GM18868 (cell line): Measurements from ENCODE around the gene GHDC.

Experiments
- ATAC-seq: cut with Tn5 transposase; IDR thresholded peaks from one replicate; pipeline ENCODE4 v1.9.1; 2021; ENCODE audit warnings: mild to moderate bottlenecking, moderate library complexity; ENCODE audit not compliant: unreplicated experiment

The GHDC gene

DNA sequence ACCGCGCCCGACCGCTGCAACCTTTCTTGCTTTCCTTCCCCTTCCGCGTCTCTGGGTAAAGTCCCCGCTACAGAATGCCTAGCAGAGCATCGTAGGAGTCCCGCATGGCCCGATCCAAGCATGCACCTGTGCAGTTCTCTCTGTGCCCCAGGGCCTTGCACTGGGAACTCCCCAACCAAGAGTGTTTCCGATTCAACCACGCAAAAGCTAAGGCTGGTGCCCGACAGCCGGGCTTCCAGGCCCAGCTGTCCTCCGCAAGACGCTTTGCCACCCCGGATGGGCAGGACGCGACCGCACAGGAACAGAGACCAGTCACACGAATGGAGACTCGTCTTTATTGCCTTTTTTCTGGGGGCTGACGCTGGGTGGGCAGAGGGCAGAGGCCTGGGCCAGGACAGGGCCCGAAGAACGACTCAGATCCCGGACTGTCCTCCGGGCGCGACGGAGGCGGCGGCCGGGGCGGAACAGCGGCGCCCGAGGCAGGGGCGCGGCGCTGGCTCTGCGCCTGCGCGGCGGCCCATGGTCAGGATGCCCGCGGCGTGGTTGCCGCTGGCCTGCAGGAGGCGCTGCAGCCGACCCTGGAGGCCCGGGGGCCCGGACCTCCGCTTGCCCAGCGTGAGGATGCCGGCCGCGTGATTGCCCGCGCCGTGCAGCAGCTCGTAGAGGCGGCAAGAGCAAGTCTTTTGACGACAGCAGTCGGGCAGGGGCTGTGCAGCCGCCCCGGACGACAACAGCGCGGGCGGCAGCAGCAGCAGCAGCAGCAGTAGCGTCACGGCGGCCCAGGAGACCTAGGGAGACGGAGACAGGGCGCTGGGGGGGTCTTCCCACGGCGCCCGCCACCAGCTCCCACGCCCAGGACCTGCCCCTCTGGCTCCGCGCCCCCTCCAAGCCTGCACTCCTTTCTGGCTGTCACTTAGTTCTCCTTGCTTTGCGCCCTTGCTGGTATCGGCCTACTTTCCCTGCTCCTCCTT, 10.3 kb downstream of the GHDC start:
- ATAC-seq = peak; percentile 67

DNA sequence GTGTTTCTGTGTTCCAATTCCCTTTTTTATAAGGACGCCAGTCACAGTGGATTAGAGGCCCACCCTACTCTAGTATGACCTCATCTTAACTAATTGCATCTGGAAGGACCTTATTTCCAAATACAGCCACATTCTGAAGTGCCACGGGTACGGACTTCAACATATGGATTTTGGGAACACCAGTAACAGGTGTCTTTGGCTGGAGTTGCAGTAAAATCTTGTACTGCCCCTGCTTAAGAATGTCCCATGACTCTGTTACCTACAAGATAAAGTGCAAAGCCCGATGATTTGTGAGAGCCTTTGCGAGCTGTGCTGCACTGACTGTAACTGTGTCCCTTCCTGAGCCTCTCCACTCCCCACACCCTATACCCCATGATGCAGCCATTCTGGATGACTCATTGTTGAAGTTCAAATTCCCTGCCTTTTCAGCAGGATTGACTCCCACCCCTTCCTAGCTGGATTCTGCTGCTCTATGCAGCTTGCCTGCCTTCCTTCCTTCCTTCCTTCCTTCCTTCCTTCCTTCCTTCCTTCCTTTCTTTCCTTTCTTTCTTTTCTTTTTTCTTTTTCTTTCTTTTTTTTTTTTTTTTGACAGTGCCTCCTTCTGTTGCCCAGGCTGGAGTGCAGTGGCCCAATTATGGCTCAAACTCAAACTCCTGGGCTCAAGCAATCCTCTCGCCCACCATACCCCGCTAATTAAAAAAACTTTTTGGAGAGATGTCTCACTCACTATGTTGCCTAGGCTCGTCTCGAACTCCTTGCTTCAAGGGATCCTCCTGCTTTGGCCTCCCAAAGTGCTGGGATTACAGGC, 11.2 kb downstream of the GHDC start:
- no peak for ATAC-seq

DNA sequence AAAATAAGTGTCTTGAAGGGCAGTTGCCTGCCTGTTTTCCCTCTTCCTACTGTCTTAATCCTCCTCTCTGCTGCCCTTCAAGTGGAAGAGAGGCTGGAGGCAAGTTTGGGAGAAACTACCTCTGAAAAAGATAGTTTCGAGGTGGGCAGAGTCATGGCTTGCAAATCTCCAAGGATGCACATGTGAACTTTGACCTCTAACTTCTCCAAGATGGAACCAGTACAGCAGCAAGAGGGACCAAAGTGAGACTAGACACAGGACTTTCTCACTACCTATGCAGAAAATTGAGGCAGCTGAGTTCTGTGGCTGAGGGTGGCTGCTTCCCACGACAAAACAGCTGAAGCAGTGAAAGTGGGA, 12.5 kb downstream of the GHDC start:
- no peak for ATAC-seq

DNA sequence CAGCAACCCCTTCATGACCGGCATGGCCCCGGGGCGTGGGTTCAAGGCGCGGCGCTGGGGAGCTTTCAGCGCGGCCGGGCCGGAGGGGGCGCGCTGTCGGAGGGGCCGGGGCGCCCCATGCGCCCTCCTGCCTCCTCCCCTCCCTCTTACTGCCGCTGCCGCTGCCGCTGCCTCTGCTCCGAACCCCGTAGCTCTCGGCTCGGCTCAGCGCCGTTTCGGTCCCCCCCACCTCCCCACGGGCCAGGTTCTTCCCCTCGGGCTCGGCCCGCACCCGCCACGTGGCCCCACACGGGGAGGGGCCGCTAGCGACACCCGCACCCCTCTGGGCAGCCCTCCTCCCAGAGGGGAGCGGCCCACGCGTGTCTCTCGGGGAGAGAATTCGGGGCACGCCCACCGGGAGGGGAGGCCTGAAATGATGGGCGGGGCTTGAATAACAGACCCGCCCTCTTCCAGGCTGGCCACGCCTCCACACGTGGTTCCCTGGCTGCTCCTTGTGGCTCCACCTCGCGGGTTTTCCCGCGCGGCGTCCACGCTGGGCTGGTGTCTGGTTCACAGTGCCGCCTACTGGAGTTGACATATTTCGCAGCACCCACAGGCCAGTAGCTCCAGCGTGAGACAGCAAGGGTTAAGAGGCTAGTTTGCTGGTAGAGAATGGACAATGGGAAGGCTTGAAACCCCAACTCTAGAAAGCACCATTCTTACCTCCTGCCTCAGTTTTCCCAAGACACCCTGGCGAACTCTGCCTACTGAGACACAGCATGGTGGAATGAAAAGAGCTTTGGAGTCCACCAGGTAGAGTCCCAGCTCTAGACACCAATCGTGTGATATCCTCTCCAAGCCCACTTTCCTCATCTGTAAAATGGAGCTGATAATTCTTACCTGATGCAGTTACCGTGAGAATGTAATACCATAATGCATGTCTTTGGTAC, 13.1 kb downstream of the GHDC start, which contains the start of gene KCNH4:
KCNH4 (minus strand) TSS at position 221 of the 929 bp plus-strand sequence; CDS start at position 24, 197 bp downstream.
- peak; percentile 45 for ATAC-seq

DNA sequence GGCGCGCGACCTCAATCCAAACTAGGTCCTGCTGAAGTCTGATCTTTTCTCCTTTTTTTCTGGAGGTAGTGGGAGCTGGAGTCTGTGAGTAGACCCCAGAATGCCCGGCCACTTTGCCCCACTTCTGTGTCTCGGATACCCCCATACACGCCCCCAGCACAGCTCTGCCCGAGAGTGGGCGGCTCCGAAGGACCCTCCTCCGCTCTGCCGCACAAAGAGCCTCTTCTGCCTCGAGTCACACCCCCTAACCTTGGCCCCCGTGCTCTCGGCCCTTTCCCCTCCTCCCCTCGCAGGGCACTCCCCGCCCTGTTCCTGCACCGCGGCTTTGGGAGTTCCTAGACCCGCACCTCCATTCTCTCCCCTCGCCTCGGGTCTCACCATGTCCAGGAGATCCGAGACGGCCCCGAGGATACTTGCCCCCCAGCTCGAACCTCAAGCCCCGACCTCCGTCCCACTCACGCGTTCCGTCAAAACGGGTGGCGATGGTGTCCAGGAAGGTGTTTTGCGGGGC, 13.8 kb downstream of the GHDC start:
- ATAC-seq = no peak

- ATAC-seq = no peak
Measured at GRCh38 chr17:42179911-42180410, 14.3 kb downstream of the GHDC start.

- ATAC-seq = no peak
Measured at GRCh38 chr17:42179335-42179734, 15.0 kb downstream of the GHDC start.

- no peak for ATAC-seq
Measured at GRCh38 chr17:42178817-42179216, 15.5 kb downstream of the GHDC start.

GRCh38 chr17:42177684-42178083, 16.6 kb downstream of the GHDC start:
- ATAC-seq = no peak

- ATAC-seq = no peak
Measured at GRCh38 chr17:42174126-42174783, 20.0 kb downstream of the GHDC start.

DNA sequence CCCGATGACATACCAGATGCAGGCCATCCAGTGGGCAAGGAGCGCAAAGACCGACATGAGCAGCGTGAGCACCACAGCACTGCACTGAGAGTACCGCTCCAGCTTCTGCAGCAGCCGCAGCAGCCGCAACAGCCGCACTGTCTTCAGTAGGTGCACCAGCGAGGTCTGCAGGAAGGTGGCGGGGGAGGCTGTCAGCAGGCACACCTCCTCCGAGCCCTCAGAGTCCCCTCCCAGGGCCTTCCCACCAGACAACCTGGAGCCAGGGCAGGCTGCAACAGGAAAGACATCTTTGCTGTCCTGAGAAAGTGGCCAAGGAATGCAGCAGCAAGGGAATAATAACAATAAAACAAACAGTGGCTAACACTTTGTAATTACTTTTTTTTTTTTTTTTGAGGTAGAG, 22.5 kb downstream of the GHDC start:
- no peak for ATAC-seq

- no peak for ATAC-seq
Measured at GRCh38 chr17:42169351-42169750, 24.9 kb downstream of the GHDC start.

DNA sequence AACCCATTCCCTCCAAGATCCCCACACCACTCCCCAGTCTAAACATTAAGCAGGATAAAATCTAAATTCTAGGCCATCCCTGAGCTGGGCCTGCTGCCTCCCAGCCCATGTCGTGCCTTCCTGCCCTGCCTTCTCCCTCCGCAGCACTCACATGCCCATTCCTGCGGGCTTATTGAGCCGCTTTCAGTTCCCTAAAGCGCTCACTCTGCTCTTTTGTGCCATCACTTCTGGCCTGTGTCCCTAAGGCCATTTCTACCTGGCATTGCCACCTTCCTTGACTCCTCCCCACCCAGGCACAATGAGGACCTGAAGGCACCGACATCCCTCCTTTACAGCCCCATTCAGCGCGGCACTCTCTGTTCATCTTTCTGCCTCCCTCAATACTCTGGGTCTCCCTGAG, 26.5 kb downstream of the GHDC start:
- no peak for ATAC-seq

DNA sequence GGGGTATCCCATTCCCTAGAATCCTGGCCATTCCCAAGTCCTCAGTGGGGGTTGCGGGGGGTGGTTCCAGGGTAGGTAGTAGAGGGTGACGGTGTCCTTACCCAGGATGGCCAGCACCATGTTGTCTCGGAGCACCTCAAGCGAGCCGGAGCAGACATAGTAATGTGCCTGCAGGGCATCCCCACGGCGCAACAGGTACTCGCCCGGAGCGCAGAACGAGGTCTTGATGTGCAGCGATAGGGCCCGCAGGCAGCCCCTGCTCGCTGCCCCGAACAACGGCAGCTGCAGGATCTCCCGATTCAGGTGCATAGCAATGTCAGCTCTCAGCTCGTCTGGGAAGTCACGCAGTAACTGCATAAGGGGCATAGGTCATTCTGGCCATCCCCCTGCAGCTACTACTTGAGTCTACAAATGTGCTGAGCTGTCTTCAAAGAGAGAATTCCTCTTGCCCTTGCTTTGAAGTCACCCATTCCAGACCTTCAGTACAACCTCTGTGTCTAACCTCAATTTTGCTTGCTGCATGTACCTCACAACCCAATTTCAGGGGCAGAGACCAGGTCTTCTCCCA, 28.0 kb downstream of the GHDC start:
- no peak for ATAC-seq

DNA sequence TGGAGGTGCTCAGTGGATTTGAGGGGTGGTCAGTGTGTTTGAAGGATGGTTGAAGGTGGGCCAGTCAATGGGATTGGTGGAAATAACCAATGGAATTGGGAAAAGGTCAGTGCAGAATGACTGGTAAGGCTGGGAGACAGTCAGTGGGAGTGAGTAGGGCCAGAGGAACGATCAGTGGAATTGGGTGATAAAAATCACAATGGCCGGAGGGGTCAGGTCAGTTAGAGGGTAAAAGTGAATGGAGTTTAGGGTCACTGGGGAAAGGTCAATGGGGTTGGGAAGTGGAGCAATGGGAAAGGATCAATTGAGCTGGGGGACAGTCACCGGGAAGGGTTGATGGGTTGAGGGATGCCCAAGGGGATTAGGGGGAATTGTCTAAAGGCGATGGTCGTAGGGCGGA, 28.5 kb downstream of the GHDC start:
- no peak for ATAC-seq

DNA sequence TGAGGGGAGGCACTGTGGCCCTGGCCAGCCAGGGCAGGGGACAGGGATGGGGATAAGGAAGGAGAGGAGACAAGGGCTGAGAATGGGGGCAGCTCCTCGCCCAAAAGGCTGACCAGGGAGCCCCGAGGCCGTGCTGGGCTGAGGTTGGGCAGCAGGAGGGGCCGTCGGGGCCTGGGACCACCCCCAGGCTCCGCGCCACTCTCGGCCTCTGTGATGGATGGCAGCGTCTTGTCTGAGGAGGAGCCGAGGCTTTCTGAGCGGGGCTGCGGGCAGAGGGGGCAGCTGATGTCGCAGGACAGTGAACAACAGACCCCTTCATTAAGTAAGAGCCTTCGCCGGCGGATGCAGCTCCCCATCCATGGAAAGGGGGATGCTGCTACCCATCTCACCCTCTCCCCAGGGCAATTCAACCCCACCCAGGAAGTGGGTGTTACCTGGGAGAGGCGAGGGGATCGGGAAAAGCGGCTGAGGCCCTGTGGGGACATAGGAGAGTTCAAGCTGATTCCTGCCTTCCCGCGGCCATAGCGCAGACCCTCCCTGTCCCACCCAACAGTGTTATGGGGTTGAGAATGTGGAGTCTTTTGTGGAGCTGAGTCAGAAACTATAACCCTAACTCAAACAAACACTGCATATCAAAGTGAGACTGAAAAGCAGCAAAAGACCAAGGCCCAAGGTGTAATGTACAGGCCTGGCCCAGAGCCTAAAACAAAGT, 30.4 kb downstream of the GHDC start:
- ATAC-seq = no peak

- ATAC-seq = no peak
Measured at GRCh38 chr17:42163113-42163512, 31.2 kb downstream of the GHDC start.

DNA sequence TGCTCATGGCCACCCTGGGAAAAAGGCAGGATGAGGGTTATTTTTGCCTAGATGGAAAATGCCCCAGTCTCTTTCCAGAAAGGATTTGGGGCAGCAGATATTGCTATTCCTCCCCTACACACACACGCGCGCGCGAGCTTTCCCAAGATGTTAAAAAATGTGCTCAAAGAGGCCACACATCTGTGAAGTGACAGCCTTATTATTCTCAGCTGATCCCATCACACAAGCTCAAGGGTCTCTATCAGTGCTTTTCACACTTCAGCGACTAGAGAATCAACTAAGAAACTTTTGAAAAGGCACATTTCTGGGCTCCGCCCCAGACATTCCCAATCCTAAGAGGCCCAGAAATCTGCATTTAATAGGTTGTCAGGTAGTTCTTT, 33.8 kb downstream of the GHDC start:
- no peak for ATAC-seq
